H1 (cell line): Measurements from ENCODE around the gene OSBPL9. TPM values are rescaled to one million over a fixed set of nuclear protein-coding genes. Genes with fewer than 3 reads are reported as not detected.

Experiments used
- CTCF ChIA-PET: fragments of 300-600 bp; sonication (Branson Sonifier 250); formaldehyde crosslinking; loops from one replicate; lab custom pipeline; 2021; ENCODE audit not compliant: partially characterized antibody; lab: Charles Lee
- POLR2A ChIA-PET: fragments of 300-600 bp; sonication (Branson Sonifier 250); formaldehyde crosslinking; loops from one replicate; lab custom pipeline; 2021; ENCODE audit warnings: inconsistent platforms; ENCODE audit not compliant: partially characterized antibody; lab: Charles Lee
- DNase-seq, 2 experiments: peaks; one replicate each; pipeline versions ENCODE4 v3.0.0 to v3.0.0-alpha.2; 2010 to 2022; ENCODE audit warnings: low spot score in 2 of 2, low read depth in 1 of 2, mixed read lengths in 1 of 2
- FAIRE-seq: peaks from 2 replicates; lab custom pipeline; 2011; peaks lifted over from hg19 to GRCh38; lab: Jason Lieb, UNC
- H2AFZ ChIP-seq: 2 replicates; pipeline ENCODE4 v1.8.1; 2012; ENCODE audit warnings: low read length, inconsistent platforms
- H2AK5ac ChIP-seq: 2 replicates; pipeline ENCODE4 v1.6.1; 2013; ENCODE audit warnings: low read depth, low read length
- H2BK120ac ChIP-seq: replicated peaks from 2 replicates; pipeline ENCODE3; 2013; ENCODE audit warnings: low read depth, low read length, inconsistent platforms
- H2BK12ac ChIP-seq: 2 replicates; pipeline ENCODE4 v1.6.1; 2013; ENCODE audit warnings: low read depth, low read length
- H2BK15ac ChIP-seq: 2 replicates; pipeline ENCODE4 v1.6.1; 2013; ENCODE audit warnings: low read length
- H2BK20ac ChIP-seq: 2 replicates; pipeline ENCODE4 v1.6.1; 2013; ENCODE audit warnings: low read length
- H2BK5ac ChIP-seq: 2 replicates; pipeline ENCODE4 v1.6.1; 2013; ENCODE audit warnings: low read depth, low read length
- H3K14ac ChIP-seq: 2 replicates; pipeline ENCODE4 v1.6.1; 2013; ENCODE audit warnings: inconsistent platforms; ENCODE audit not compliant: insufficient read length
- H3K18ac ChIP-seq: 2 replicates; pipeline ENCODE4 v1.6.1; 2013; ENCODE audit warnings: low read length; ENCODE audit errors: extremely low read depth
- H3K23ac ChIP-seq: 2 replicates; pipeline ENCODE4 v1.6.1; 2013; ENCODE audit warnings: inconsistent platforms; ENCODE audit not compliant: insufficient read length
- H3K23me2 ChIP-seq: 2 replicates; pipeline ENCODE4 v1.6.1; 2013; ENCODE audit warnings: low read depth, low read length
- H3K27ac ChIP-seq: 2 replicates; pipeline ENCODE4 v1.6.1; 2011; ENCODE audit warnings: low read depth, low read length, inconsistent platforms
- H3K27me3 ChIP-seq, 4 experiments: replicated peaks in 1 of 4; 1 replicate in 1 of 4; 2 replicates in 3 of 4; pipeline versions ENCODE4 v1.6.1 to v1.8.1; 2011 to 2013; ENCODE audit warnings: low read length in 3 of 4, mild to moderate bottlenecking in 3 of 4, inconsistent platforms in 2 of 4, mixed read lengths in 2 of 4, moderate library complexity in 1 of 4; ENCODE audit not compliant: control insufficient read depth in 3 of 4, insufficient read depth in 3 of 4; ENCODE audit errors: extremely low read depth in 1 of 4
- H3K36me3 ChIP-seq, 4 experiments: 2 replicates each; pipeline versions ENCODE4 v1.6.1 to v1.8.1; 2011 to 2013; ENCODE audit warnings: mild to moderate bottlenecking in 4 of 4, low read length in 3 of 4, moderate library complexity in 2 of 4, control low read depth in 1 of 4, inconsistent platforms in 1 of 4; ENCODE audit not compliant: insufficient read depth in 4 of 4, control insufficient read depth in 2 of 4
- H3K4ac ChIP-seq: replicated peaks from 2 replicates; pipeline ENCODE3; 2013; ENCODE audit warnings: low read length, low read depth, mixed read lengths, inconsistent platforms; ENCODE audit not compliant: insufficient read length
- H3K4me1 ChIP-seq, 4 experiments: replicated peaks in 1 of 4; 1 replicate in 1 of 4; 2 replicates in 3 of 4; pipeline versions ENCODE4 v1.6.1 to v1.8.1; 2011 to 2013; ENCODE audit warnings: low read length in 3 of 4, inconsistent platforms in 2 of 4, mixed read lengths in 1 of 4; ENCODE audit not compliant: insufficient read depth in 4 of 4, control insufficient read depth in 3 of 4
- H3K4me2 ChIP-seq, 2 experiments: 2 replicates each; pipeline versions ENCODE4 v1.6.1 to v1.8.1; 2011 to 2013; ENCODE audit warnings: low read depth in 2 of 2, low read length in 2 of 2, control low read depth in 1 of 2, inconsistent platforms in 1 of 2, mild to moderate bottlenecking in 1 of 2; ENCODE audit not compliant: insufficient read depth in 1 of 2
- H3K4me3 ChIP-seq, 4 experiments: fragments of 200-600, 300-600 bp in 1 of 4; sonication (generic), shearing (Covaris generic), sonication (Bioruptor Twin) in 1 of 4; 2 replicates each; pipeline versions ENCODE4 v1.5.1 to v1.8.1; 2011 to 2016; ENCODE audit warnings: low read length in 4 of 4, low read depth in 3 of 4, control low read depth in 2 of 4, inconsistent platforms in 2 of 4, mild to moderate bottlenecking in 2 of 4, mixed read lengths in 1 of 4, moderate library complexity in 1 of 4; ENCODE audit not compliant: insufficient read depth in 2 of 4; ENCODE audit errors: extremely low read depth in 1 of 4
- H3K56ac ChIP-seq: replicated peaks from 2 replicates; pipeline ENCODE3; 2013; ENCODE audit warnings: low read depth, mild to moderate bottlenecking, mixed read lengths, low read length, inconsistent platforms; ENCODE audit not compliant: insufficient read length
- H3K79me1 ChIP-seq: 2 replicates; pipeline ENCODE4 v1.6.1; 2013; ENCODE audit warnings: low read depth, low read length, control low read depth
- H3K79me2 ChIP-seq, 2 experiments: 2 replicates each; pipeline versions ENCODE4 v1.6.1 to v1.8.1; 2012 to 2013; ENCODE audit warnings: low read length in 2 of 2, mild to moderate bottlenecking in 2 of 2, inconsistent platforms in 1 of 2; ENCODE audit not compliant: insufficient read depth in 2 of 2, control insufficient read depth in 1 of 2
- H3K9ac ChIP-seq, 4 experiments: replicated peaks in 1 of 4; 1 replicate in 1 of 4; 2 replicates in 3 of 4; pipeline versions ENCODE4 v1.6.1 to v1.8.1; 2011 to 2013; ENCODE audit warnings: low read depth in 3 of 4, low read length in 3 of 4, control low read depth in 2 of 4, mild to moderate bottlenecking in 2 of 4, moderate library complexity in 2 of 4, inconsistent platforms in 1 of 4; ENCODE audit errors: extremely low read depth in 1 of 4
- H3K9me3 ChIP-seq, 2 experiments: 2 replicates each; pipeline versions ENCODE4 v1.6.1 to v1.8.1; 2012 to 2013; ENCODE audit warnings: mild to moderate bottlenecking in 2 of 2, moderate library complexity in 2 of 2, control low read depth in 1 of 2, inconsistent platforms in 1 of 2, low read depth in 1 of 2, low read length in 1 of 2, mixed read lengths in 1 of 2; ENCODE audit not compliant: insufficient read depth in 2 of 2
- H4K20me1 ChIP-seq, 2 experiments: replicated peaks in 1 of 2; 2 replicates each; pipeline versions ENCODE3 to v1.8.1; 2011 to 2013; ENCODE audit warnings: inconsistent platforms in 2 of 2, low read length in 2 of 2, mild to moderate bottlenecking in 1 of 2; ENCODE audit not compliant: insufficient read depth in 2 of 2, control insufficient read depth in 1 of 2
- H4K5ac ChIP-seq: 2 replicates; pipeline ENCODE4 v1.6.1; 2013; ENCODE audit warnings: low read length, low read depth, mixed read lengths, inconsistent platforms; ENCODE audit not compliant: insufficient read length
- H4K8ac ChIP-seq: 2 replicates; pipeline ENCODE4 v1.8.0; 2013; ENCODE audit warnings: mild to moderate bottlenecking, moderate library complexity, low read length, inconsistent platforms; ENCODE audit not compliant: insufficient read depth; ENCODE audit errors: extremely low read depth
- H4K91ac ChIP-seq: replicated peaks from 2 replicates; pipeline ENCODE3; 2013; ENCODE audit warnings: low read length, mixed read lengths, inconsistent platforms; ENCODE audit not compliant: insufficient read length
- CBX5 ChIP-seq: fragments of 300-800, 300-1000 bp; sonication (generic); IDR thresholded peaks from 2 replicates; pipeline ENCODE4 v1.7.1; 2016; ENCODE audit warnings: antibody characterized with exemption, low read length, low read depth
- HDAC2 ChIP-seq, 2 experiments: fragments of 300-600 bp in 1 of 2; sonication (generic) in 1 of 2; IDR thresholded peaks; 2 replicates each; pipeline ENCODE4 v1.6.1; 2011 to 2012; ENCODE audit warnings: low read depth in 2 of 2, low read length in 2 of 2, mild to moderate bottlenecking in 2 of 2, moderate library complexity in 2 of 2, borderline replicate concordance in 1 of 2, inconsistent platforms in 1 of 2
- NRF1 ChIP-seq: IDR thresholded peaks from 2 replicates; pipeline ENCODE4 v1.6.1; 2011; ENCODE audit warnings: mild to moderate bottlenecking, low read depth, low read length, improper control_type of control experiment
- PHF8 ChIP-seq: fragments of 200-600 bp; sonication (generic); conservative IDR thresholded peaks from 2 replicates; pipeline ENCODE4 v1.7.1; 2012; ENCODE audit warnings: low read depth, mild to moderate bottlenecking, inconsistent platforms, low read length, moderate library complexity
- POLR2A ChIP-seq, 2 experiments: IDR thresholded peaks; 1 replicate in 1 of 2; 2 replicates in 1 of 2; pipeline ENCODE4 v1.6.1; 2011; ENCODE audit warnings: low read depth in 2 of 2, low read length in 2 of 2, mild to moderate bottlenecking in 2 of 2; ENCODE audit errors: control extremely low read depth in 1 of 2
- POLR2AphosphoS5 ChIP-seq: IDR thresholded peaks from 2 replicates; pipeline ENCODE4 v1.6.1; 2011; ENCODE audit warnings: low read depth, low read length
- POU5F1 ChIP-seq: IDR thresholded peaks from 2 replicates; pipeline ENCODE4 v1.6.1; 2011; ENCODE audit warnings: low read depth, mild to moderate bottlenecking, low read length, moderate library complexity
- RBBP5 ChIP-seq: IDR thresholded peaks from 2 replicates; pipeline ENCODE4 v1.7.1; 2012; ENCODE audit warnings: low read depth, mild to moderate bottlenecking, inconsistent platforms, low read length, moderate library complexity, borderline replicate concordance
- SIN3A ChIP-seq, 2 experiments: IDR thresholded peaks in 1 of 2; conservative IDR thresholded peaks in 1 of 2; 2 replicates each; pipeline ENCODE4 v1.6.1; 2011 to 2012; ENCODE audit warnings: low read length in 2 of 2, improper control_type of control experiment in 1 of 2, low read depth in 1 of 2, mild to moderate bottlenecking in 1 of 2
- SP4 ChIP-seq: IDR thresholded peaks from 2 replicates; pipeline ENCODE4 v1.6.1; 2012; ENCODE audit warnings: low read length, inconsistent platforms
- TAF1 ChIP-seq: IDR thresholded peaks from 2 replicates; pipeline ENCODE4 v1.6.1; 2011; ENCODE audit warnings: mild to moderate bottlenecking, low read depth, low read length
- WGBS, 2 experiments: shearing (Covaris generic) in 1 of 2; methylation state at CpG; one replicate each; pipeline versions ENCODE4 v1.1.6 to v1.1.7; 2013 to 2015; ENCODE audit warnings: low lambda C conversion rate in 2 of 2, mixed read lengths in 2 of 2, inconsistent platforms in 1 of 2, low coverage in 1 of 2, missing lambda C conversion rate in 1 of 2; ENCODE audit not compliant: insufficient replicate concordance in 2 of 2, insufficient coverage in 1 of 2, insufficient read length in 1 of 2; ENCODE audit errors: extremely low coverage in 1 of 2, missing lambda C conversion rate in 1 of 2; 5-methylcytosine and 5-hydroxymethylcytosine counted together
- polyA plus RNA-seq, 7 experiments: library from polyadenylated mRNA; depleted of rRNA in 3 of 7; stranded (reverse) in 5 of 7; unstranded in 2 of 7; fragments of >200 nt in 5 of 7; fragments of 200-250 nt in 2 of 7; gene quantifications; 1 replicate in 5 of 7; 2 replicates in 1 of 7; 4 replicates in 1 of 7; pipeline versions ENCODE4 v1.2.1 to v1.2.3, GENCODE V29; 2011 to 2013; ENCODE audit warnings: missing spikeins in 2 of 7, mixed read lengths in 2 of 7
- total RNA-seq: library from RNA; stranded (reverse); fragmentation: NEBNext Ultra II Directional; extraction: Animal tissue kit (Norgen Biotek cat#: 25700); gene quantifications from 2 replicates; pipeline ENCODE4 v1.2.1, GENCODE V29; 2021
- TF ChIP-seq, protein P1 (sequence below): IDR thresholded peaks from 2 replicates; pipeline ENCODE4 v1.6.1; 2012; ENCODE audit warnings: inconsistent platforms

Gene OSBPL9
- total and polyA plus RNA-seq, 2 of the 8 experiments (the other 6 are each of a cell fraction or from before 2014, with no cell fraction given) = 58.2 to 71.6 TPM

DNA sequence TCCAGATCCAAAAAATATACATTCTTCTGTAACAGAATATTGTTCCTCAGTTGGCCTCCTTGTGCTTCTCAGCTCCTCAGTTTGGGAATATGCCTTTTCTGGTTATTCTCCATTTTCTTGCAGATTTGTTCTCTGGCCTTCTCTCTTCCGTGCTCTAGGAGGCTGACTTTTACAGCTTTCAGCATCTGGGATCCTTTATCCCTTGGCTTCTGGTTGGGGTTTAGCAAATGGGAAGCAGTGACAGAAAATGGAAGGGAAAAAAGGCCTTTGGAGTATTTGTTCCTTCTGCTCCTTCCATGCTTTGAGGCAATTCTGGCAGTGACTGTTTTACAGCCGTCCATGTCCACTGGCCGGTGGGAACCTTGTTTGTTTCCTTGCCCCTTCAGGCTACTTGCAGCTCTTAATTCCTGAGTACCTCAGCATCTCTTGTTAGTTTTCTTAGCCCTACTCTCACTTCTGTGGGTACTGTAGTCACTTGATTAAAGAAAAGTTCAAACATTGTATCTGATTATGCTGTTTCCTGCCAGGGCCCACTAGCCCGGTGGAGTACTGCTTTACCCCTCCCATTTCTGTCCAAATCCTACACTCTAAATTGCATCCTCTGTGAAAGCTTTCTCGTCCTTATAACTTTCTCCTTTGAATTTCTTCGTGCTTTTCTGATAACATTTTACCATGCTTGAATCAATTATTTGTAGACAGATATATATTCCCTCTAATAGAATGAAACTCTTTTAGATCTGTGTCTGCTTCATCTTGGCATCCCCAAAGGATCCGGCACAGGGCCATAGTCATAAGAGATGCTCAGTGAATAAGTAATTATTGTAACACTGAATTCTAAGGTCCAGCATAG, 118.2 kb downstream of the OSBPL9 start:
- H3K4me2 ChIP-seq = peak overlapping the region in 1 of 2 experiments; percentile 36; a peak in 1 of 4 replicates
- ChIA-PET CTCF (interaction anchor here (0.6 to 1.5 kb wide), 3 partner anchors 17 to 598 kb away, joined by 3 to 4 read pairs (median 3); no protein-coding TSS in a partner anchor), POLR2A (interaction anchor here (0.9 kb wide), 1 partner anchor 60 kb away, joined by 3 read pairs; no protein-coding TSS in a partner anchor)
- FAIRE-seq (no peak), DNase-seq (no peak)
- no peak overlapping the region for H4K8ac ChIP-seq
- H2AK5ac ChIP-seq = no peak overlapping the region
- H3K9me3 ChIP-seq = no peaks in the 10 kb centered on the region
- no peak overlapping the region for H3K14ac ChIP-seq
- H3K4ac ChIP-seq = no peak overlapping the region
- no peak overlapping the region; a peak in 1 of 8 replicates for H3K4me3 ChIP-seq
- TF ChIP-seq, protein P1, sequence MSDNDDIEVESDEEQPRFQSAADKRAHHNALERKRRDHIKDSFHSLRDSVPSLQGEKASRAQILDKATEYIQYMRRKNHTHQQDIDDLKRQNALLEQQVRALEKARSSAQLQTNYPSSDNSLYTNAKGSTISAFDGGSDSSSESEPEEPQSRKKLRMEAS = no peak
- no peak for TF ChIP-seq RBBP5
- TF ChIP-seq TAF1 = no peak
- no peak for TF ChIP-seq POU5F1
- TF ChIP-seq NRF1 = no peak
- no peak for TF ChIP-seq POLR2AphosphoS5
- TF ChIP-seq PHF8 = no peak
- no peak for TF ChIP-seq CBX5
- TF ChIP-seq POLR2A (IDR thresholded peaks at IDR 0.05; ENCODE audit: control extremely low read depth in 1 of 2, low read depth in 2 of 2, low read length in 2 of 2) = no peak
- no peak for TF ChIP-seq SIN3A (conservative IDR thresholded peaks at IDR 0.05 in 1 of 2, IDR thresholded peaks at IDR 0.05 in 1 of 2; ENCODE audit: low read depth in 1 of 2, low read length in 2 of 2)
- no peak for TF ChIP-seq SP4
- TF ChIP-seq HDAC2 (IDR thresholded peaks at IDR 0.05; ENCODE audit: borderline replicate concordance in 1 of 2, low read depth in 2 of 2, low read length in 2 of 2) = no peak
- peaks cover 6% of the 10 kb centered on the region for H3K79me1 ChIP-seq
- H3K36me3 ChIP-seq = no peaks in the 10 kb centered on the region
- H2BK5ac ChIP-seq = no peak overlapping the region
- no peak overlapping the region for H3K23ac ChIP-seq
- H3K9ac ChIP-seq = no peak overlapping the region
- H2AFZ ChIP-seq = no peak overlapping the region
- peaks cover 3 to 97% of the 10 kb centered on the region in 2 experiments; a peak in 3 of 4 replicates for H3K79me2 ChIP-seq
- H2BK20ac ChIP-seq = no peak overlapping the region
- H2BK15ac ChIP-seq = no peak overlapping the region
- no peak overlapping the region for H3K18ac ChIP-seq
- H3K56ac ChIP-seq = no peak overlapping the region
- H3K27me3 ChIP-seq = no peaks in the 10 kb centered on the region
- 82% methylated on average over 7 of the region's 7 CpGs; no CpG with 5 or more reads in 1 of the 2 experiments for WGBS, 2 experiments
- no peak overlapping the region for H2BK120ac ChIP-seq
- peaks cover 0 to 5% (median 0%) of the 10 kb centered on the region in 4 experiments; a peak in 4 of 7 replicates for H3K4me1 ChIP-seq
- H3K27ac ChIP-seq = no peak overlapping the region
- no peaks in the 10 kb centered on the region for H3K23me2 ChIP-seq
- H4K91ac ChIP-seq = no peak overlapping the region
- H2BK12ac ChIP-seq = no peak overlapping the region
- H4K5ac ChIP-seq = no peak overlapping the region
- H4K20me1 ChIP-seq = peaks cover 0 to 4% of the 10 kb centered on the region in 2 experiments
